Stimulated activated CD4-positive, alpha-beta T cell treated with anti-CD3 and anti-CD28 coated beads, Interleukin-1b, Interleukin-23, amount 100 ng/mL, for 4 hours (primary cell): Measurements from ENCODE around the gene RAB11FIP3.

Experiments used
- DNase-seq, 2 donors: peaks; one replicate each; pipeline ENCODE4 v3.0.0-alpha.2; 2020; ENCODE audit warnings: low read depth in 2 of 2

RAB11FIP3 gene

GRCh38 chr16:566475-567372 is 141.3 kb downstream of the RAB11FIP3 start, which contains the start of gene NHLRC4:
Gene NHLRC4, plus strand, starts transcription at chr16:567005. Its CDS starts 1,043 bp downstream, at chr16:568048.
- peak in 1 of 2 donors; percentile 28 for DNase-seq

DNA sequence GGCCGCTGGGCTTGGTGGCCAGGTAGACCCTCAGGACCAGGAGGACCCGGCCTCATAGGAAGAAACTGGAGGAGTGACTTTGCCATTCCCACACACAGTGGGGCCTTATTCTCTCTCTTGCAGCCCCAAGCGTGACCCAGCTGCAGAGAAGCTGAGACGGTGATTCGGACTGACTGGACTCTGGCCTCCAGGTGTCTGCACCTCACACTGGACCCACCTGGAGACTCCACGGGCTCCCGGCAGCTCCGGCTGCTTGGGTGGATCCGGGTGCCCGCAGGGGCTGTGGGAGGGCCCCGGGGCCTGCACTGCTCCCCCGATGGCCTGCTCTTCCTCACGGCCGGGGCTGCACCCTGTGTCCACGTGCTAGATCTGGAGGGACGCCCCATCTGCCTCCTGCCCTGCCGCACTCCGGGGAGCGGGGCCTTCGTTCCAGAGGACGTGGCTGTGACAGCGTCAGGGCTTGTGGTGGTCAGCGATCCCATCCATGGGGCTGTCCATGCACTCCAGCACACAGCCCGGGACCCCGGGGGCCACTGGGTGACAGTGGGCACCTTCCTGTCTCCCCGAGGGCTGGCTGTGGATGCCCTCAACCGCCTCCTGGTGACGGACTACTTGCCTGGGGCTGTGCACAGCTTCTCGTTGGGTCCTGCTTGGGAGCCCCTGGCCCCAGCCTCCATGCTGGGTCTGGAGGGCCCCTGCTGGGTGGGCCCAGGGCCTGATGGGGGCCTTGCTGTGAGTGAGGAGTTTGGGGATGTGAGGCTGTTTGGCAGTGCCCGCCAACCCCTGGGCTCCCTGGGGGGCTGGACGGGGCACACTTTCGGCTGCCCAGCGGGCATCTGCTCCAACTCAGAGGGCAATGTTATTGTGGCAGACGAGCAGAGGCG is 142.2 kb downstream of the RAB11FIP3 start:
- no peak for DNase-seq

- DNase-seq = no peak
Measured at GRCh38 chr16:568401-569258, 143.2 kb downstream of the RAB11FIP3 start.

DNA sequence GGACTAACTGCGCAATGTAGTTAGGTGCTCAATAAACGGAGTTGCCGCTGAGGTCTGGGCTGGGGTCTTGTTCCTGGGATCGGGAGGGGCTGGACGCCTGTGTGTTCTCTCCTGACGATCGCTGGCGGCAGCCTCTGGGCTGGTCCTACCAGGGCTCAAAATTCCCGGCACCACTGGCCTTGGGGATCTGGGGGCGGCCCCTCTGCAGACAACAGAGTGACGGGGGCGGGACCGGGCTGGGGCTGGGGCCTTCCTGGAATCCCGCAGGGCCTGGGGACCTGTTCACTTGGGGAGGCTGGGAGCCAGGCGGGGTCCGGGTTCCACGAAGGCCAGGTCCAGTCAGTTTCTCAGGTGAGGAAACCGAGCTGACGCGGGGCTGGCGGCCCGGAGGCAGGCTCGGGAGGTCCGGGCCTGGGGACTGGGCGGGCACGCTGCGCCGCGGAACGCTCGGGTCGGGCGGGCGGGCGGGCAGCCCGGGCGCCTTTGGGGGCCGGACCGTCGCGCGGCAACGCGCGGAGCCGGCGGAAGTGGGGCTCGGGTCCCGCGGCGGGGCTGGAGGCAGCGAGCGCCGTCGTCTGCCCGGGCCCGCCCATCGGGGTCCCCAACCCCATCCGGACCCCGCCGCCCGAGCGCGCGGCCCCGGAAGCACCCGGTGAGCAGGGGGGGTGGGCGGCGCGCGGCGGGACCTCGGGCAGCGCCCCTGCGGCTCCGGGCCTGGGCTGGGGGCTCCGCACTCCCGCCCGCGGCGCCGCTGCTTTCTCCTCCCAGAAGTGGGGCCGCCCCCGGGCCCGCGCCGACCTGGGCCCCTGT is 144.2 kb downstream of the RAB11FIP3 start, which contains the start of gene PIGQ:
TSS of gene PIGQ (plus strand) at position 524 of the 810 bp plus-strand sequence. CDS start 4,107 bp downstream, outside the sequence.
- DNase-seq = peak; percentile 40 to 63
